Muscle layer of duodenum (tissue), 2 donors: ENCODE results near the gene POLR1B.
"Not testable (repeated sequence)": the region's sequence is repeated elsewhere in the genome, so short reads cannot be mapped to it uniquely, and the experiment has no call there.

Experiments used
- H3K27ac ChIP-seq: one replicate; pipeline ENCODE4 v1.7.0; 2013; ENCODE audit warnings: mild to moderate bottlenecking, low read length
- H3K27me3 ChIP-seq: one replicate; pipeline ENCODE4 v1.7.0; 2013; ENCODE audit warnings: low read depth, mild to moderate bottlenecking, control low read depth, low read length
- H3K36me3 ChIP-seq, 2 donors: one replicate each; pipeline ENCODE4 v1.7.0; 2013; ENCODE audit warnings: low read length in 2 of 2, control low read depth in 1 of 2, mild to moderate bottlenecking in 1 of 2; ENCODE audit not compliant: insufficient read depth in 2 of 2, control insufficient read depth in 1 of 2
- H3K4me1 ChIP-seq, 2 donors: one replicate each; pipeline ENCODE4 v1.7.0; 2013; ENCODE audit warnings: low read length in 2 of 2, mild to moderate bottlenecking in 2 of 2, control low read depth in 1 of 2, moderate library complexity in 1 of 2; ENCODE audit not compliant: insufficient read depth in 2 of 2, control insufficient read depth in 1 of 2
- H3K4me3 ChIP-seq, 2 donors: one replicate each; pipeline ENCODE4 v1.7.0; 2013; ENCODE audit warnings: low read length in 2 of 2, low read depth in 1 of 2, mild to moderate bottlenecking in 1 of 2
- H3K9me3 ChIP-seq, 2 donors: one replicate each; pipeline ENCODE4 v1.7.0; 2013; ENCODE audit warnings: low read length in 2 of 2, control low read depth in 1 of 2, mild to moderate bottlenecking in 1 of 2; ENCODE audit not compliant: control insufficient read depth in 1 of 2
- donor health status: healthy.

The POLR1B gene

GRCh38 chr2:112542984-112543661 is 858 bp downstream of the POLR1B start:
- H3K4me3 ChIP-seq = peak overlapping the region; percentile 98 to 100
- peaks cover 15 to 19% of the 10 kb centered on the region in 2 donors for H3K36me3 ChIP-seq
- H3K27ac ChIP-seq = peak overlapping the region; percentile 43
- H3K4me1 ChIP-seq = peaks cover 0 to 11% of the 10 kb centered on the region in 2 donors
- H3K27me3 ChIP-seq = no peaks in the 10 kb centered on the region
- no peaks in the 10 kb centered on the region for H3K9me3 ChIP-seq

GRCh38 chr2:112547333-112547732 is 5.1 kb downstream of the POLR1B start:
- H3K4me3 ChIP-seq = no peak overlapping the region
- no peaks in the 10 kb centered on the region for H3K27me3 ChIP-seq
- peaks cover 40 to 46% of the 10 kb centered on the region in 2 donors for H3K36me3 ChIP-seq
- H3K9me3 ChIP-seq = no peaks in the 10 kb centered on the region
- peaks cover 0 to 11% of the 10 kb centered on the region in 2 donors for H3K4me1 ChIP-seq
- no peak overlapping the region for H3K27ac ChIP-seq

- Histone ChIP-seq H3K4me3 (no peak overlapping the region), H3K27ac (no peak overlapping the region), H3K36me3 (peaks cover 56 to 60% of the 10 kb centered on the region in 2 donors), H3K27me3 (no peaks in the 10 kb centered on the region), H3K9me3 (no peaks in the 10 kb centered on the region), H3K4me1 (no peaks in the 10 kb centered on the region)
Measured at GRCh38 chr2:112548980-112549379, 6.7 kb downstream of the POLR1B start.

GRCh38 chr2:112566104-112566503 is 23.8 kb downstream of the POLR1B start:
- H3K36me3 ChIP-seq = peaks cover 43 to 69% of the 10 kb centered on the region in 2 donors
- H3K27me3 ChIP-seq = no peaks in the 10 kb centered on the region
- no peak overlapping the region for H3K4me3 ChIP-seq
- peaks cover 0 to 3% of the 10 kb centered on the region in 2 donors for H3K9me3 ChIP-seq
- no peaks in the 10 kb centered on the region for H3K4me1 ChIP-seq
- H3K27ac ChIP-seq = no peak overlapping the region

GRCh38 chr2:112566508-112566907 is 24.2 kb downstream of the POLR1B start:
- not testable (repeated sequence) for H3K27ac ChIP-seq, H3K27me3 ChIP-seq, H3K9me3 ChIP-seq, H3K4me3 ChIP-seq, H3K4me1 ChIP-seq
- peaks cover 43 to 69% of the 10 kb centered on the region in 2 donors for H3K36me3 ChIP-seq

GRCh38 chr2:112572005-112572404 is 29.7 kb downstream of the POLR1B start:
- no peaks in the 10 kb centered on the region for H3K4me1 ChIP-seq
- no peak overlapping the region for H3K27ac ChIP-seq
- H3K36me3 ChIP-seq = peaks cover 69 to 93% of the 10 kb centered on the region in 2 donors
- H3K27me3 ChIP-seq = no peaks in the 10 kb centered on the region
- H3K9me3 ChIP-seq = peaks cover 0 to 3% of the 10 kb centered on the region in 2 donors
- H3K4me3 ChIP-seq = no peak overlapping the region

- Histone ChIP-seq H3K27ac (no peak overlapping the region), H3K27me3 (no peaks in the 10 kb centered on the region), H3K4me1 (no peaks in the 10 kb centered on the region), H3K4me3 (no peak overlapping the region), H3K36me3 (peaks cover 26 to 39% of the 10 kb centered on the region in 2 donors), H3K9me3 (no peaks in the 10 kb centered on the region)
Measured at GRCh38 chr2:112577756-112578155, 35.5 kb downstream of the POLR1B start.

- Histone ChIP-seq H3K27ac (no peak overlapping the region), H3K9me3 (no peaks in the 10 kb centered on the region), H3K27me3 (no peaks in the 10 kb centered on the region), H3K4me3 (no peak overlapping the region), H3K4me1 (peaks cover 0 to 4% of the 10 kb centered on the region in 2 donors), H3K36me3 (peaks cover 18 to 24% of the 10 kb centered on the region in 2 donors)
Measured at GRCh38 chr2:112579241-112579640, 37.0 kb downstream of the POLR1B start.

- H3K27ac ChIP-seq = no peak overlapping the region
- H3K4me3 ChIP-seq = no peak overlapping the region
- H3K36me3 ChIP-seq = peaks cover 14 to 16% of the 10 kb centered on the region in 2 donors
- H3K9me3 ChIP-seq = no peaks in the 10 kb centered on the region
- H3K4me1 ChIP-seq = peaks cover 4% of the 10 kb centered on the region in 2 donors
- H3K27me3 ChIP-seq = no peaks in the 10 kb centered on the region
Measured at GRCh38 chr2:112580084-112580483, 37.8 kb downstream of the POLR1B start.

GRCh38 chr2:112582314-112582746 is 40.1 kb downstream of the POLR1B start:
- H3K4me3 ChIP-seq = no peak overlapping the region
- H3K27ac ChIP-seq = no peak overlapping the region
- H3K9me3 ChIP-seq = no peaks in the 10 kb centered on the region
- H3K4me1 ChIP-seq = peaks cover 7 to 20% of the 10 kb centered on the region in 2 donors
- no peaks in the 10 kb centered on the region for H3K27me3 ChIP-seq
- peaks cover 11 to 13% of the 10 kb centered on the region in 2 donors for H3K36me3 ChIP-seq

GRCh38 chr2:112583497-112584133 is 41.4 kb downstream of the POLR1B start:
- Histone ChIP-seq H3K27ac (peak overlapping the region; percentile 97), H3K4me3 (peak overlapping the region; percentile 64 to 77), H3K9me3 (no peaks in the 10 kb centered on the region), H3K27me3 (no peaks in the 10 kb centered on the region), H3K36me3 (peaks cover 18 to 23% of the 10 kb centered on the region in 2 donors), H3K4me1 (peaks cover 7 to 20% of the 10 kb centered on the region in 2 donors)
